HG03460 (cell line): ENCODE measurements around the gene MAGT1.
"Not testable (repeated sequence)": the region's sequence is repeated elsewhere in the genome, so short reads cannot be mapped to it uniquely, and the experiment has no call there.

Source experiments
- ATAC-seq: cut with Tn5 transposase; IDR thresholded peaks from one replicate; pipeline ENCODE4 v1.9.1; 2021; ENCODE audit not compliant: unreplicated experiment

Gene MAGT1

GRCh38 chrX:77875372-77875771, 19.9 kb downstream of the MAGT1 start:
- ATAC-seq = no peak

- not testable (repeated sequence) for ATAC-seq
Observed at GRCh38 chrX:77831544-77831943, 63.7 kb downstream of the MAGT1 start.

GRCh38 chrX:77821989-77822388, 73.2 kb downstream of the MAGT1 start:
- ATAC-seq = not testable (repeated sequence)

GRCh38 chrX:77820091-77820727, 75.0 kb downstream of the MAGT1 start:
- ATAC-seq = no peak

- ATAC-seq = no peak
Observed at GRCh38 chrX:77814210-77814609, 81.0 kb downstream of the MAGT1 start.

- no peak for ATAC-seq
Observed at GRCh38 chrX:77802201-77802600, 93.0 kb downstream of the MAGT1 start.

GRCh38 chrX:77795124-77795523, 100.1 kb downstream of the MAGT1 start:
- no peak for ATAC-seq

GRCh38 chrX:77793946-77794345, 101.3 kb downstream of the MAGT1 start:
- no peak for ATAC-seq

- no peak for ATAC-seq
Observed at GRCh38 chrX:77788050-77788449, 107.2 kb downstream of the MAGT1 start.

- ATAC-seq = peak; percentile 1
Observed at GRCh38 chrX:77786365-77786680, 108.9 kb downstream of the MAGT1 start.

GRCh38 chrX:77785486-77786364, 109.5 kb downstream of the MAGT1 start, which contains the start of gene ATRX:
Gene ATRX (minus strand): TSS chrX:77786216. CDS start chrX:77786001, 215 bp downstream.
- ATAC-seq = peak; percentile 94

GRCh38 chrX:77779695-77780094, 115.5 kb downstream of the MAGT1 start:
- ATAC-seq = no peak

- no peak for ATAC-seq
Observed at GRCh38 chrX:77776659-77777058, 118.6 kb downstream of the MAGT1 start.
